GM12878 (cell line): ENCODE results near the gene GCM1. TPM values are rescaled to one million over a fixed set of nuclear protein-coding genes. Genes with fewer than 3 reads are reported as not detected.

Experiments used
- ATAC-seq: fragments of 200-7000 bp; cut with Tn5 transposase; 3 replicates; pipeline ENCODE4 v1.9.1; 2020; ENCODE audit warnings: mild to moderate bottlenecking, moderate library complexity
- BruUV-seq: library from RNA; stranded (reverse); fragments of 400-500 nt; replicated peaks from 2 replicates; lab custom pipeline; 2021; lab: Mats Ljungman, UMichigan
- CTCF ChIA-PET: fragments of 300-600 bp; sonication (Branson Sonifier 250); formaldehyde crosslinking; extraction: SDS; loops from one replicate; lab custom pipeline; 2021; ENCODE audit warnings: inconsistent platforms; lab: Yijun Ruan, JAX
- POLR2A ChIA-PET: fragments of 350-600 bp; formaldehyde crosslinking; extraction: SDS; loops from one replicate; lab custom pipeline; 2021; ENCODE audit warnings: inconsistent platforms; lab: Charles Lee
- RAD21 ChIA-PET: fragments of 300-600 bp; sonication (Branson Sonifier 250); formaldehyde crosslinking; loops from one replicate; lab custom pipeline; 2023; ENCODE audit warnings: antibody characterized with exemption; ENCODE audit not compliant: unreplicated experiment; lab: Charles Lee
- SMC1A ChIA-PET: fragments of 300-600 bp; sonication (Branson Sonifier 250); formaldehyde crosslinking; loops from one replicate; lab custom pipeline; 2023; ENCODE audit not compliant: unreplicated experiment, uncharacterized antibody; lab: Charles Lee
- DNase-seq: peaks from one replicate; pipeline ENCODE4 v3.0.0-alpha.2; 2011; ENCODE audit warnings: low read depth, low spot score
- FAIRE-seq: peaks from 3 replicates; lab custom pipeline; 2011; peaks lifted over from hg19 to GRCh38; lab: Jason Lieb, UNC
- H2AFZ ChIP-seq: 2 replicates; pipeline ENCODE4 v1.6.0; 2011; ENCODE audit warnings: low read depth, low read length, control low read depth; ENCODE audit not compliant: control insufficient read depth
- H3K27ac ChIP-seq: 2 replicates; pipeline ENCODE4 v1.5.1; 2011; ENCODE audit warnings: control low read depth; ENCODE audit not compliant: control insufficient read depth, insufficient read depth
- H3K27me3 ChIP-seq, 2 experiments: replicated peaks in 1 of 2; 2 replicates each; pipeline versions ENCODE4 v1.6.0 to v1.6.1; 2011; ENCODE audit warnings: low read length in 1 of 2; ENCODE audit not compliant: control insufficient read depth in 2 of 2, insufficient read depth in 2 of 2
- H3K36me3 ChIP-seq, 2 experiments: 2 replicates each; pipeline ENCODE4 v1.5.1; 2011; ENCODE audit warnings: low read length in 1 of 2; ENCODE audit not compliant: control insufficient read depth in 2 of 2, insufficient read depth in 2 of 2
- H3K4me1 ChIP-seq: 2 replicates; pipeline ENCODE4 v1.6.1; 2011; ENCODE audit warnings: mild to moderate bottlenecking, low read length, moderate library complexity, mixed read lengths; ENCODE audit not compliant: control insufficient read depth, insufficient read depth
- H3K4me2 ChIP-seq: 2 replicates; pipeline ENCODE4 v1.6.0; 2011; ENCODE audit warnings: control low read depth; ENCODE audit not compliant: control insufficient read depth, insufficient read depth
- H3K4me3 ChIP-seq: fragments of 200-600 bp; sonication (generic); 2 replicates; pipeline ENCODE4 v1.5.1; 2016
- H3K79me2 ChIP-seq: 2 replicates; pipeline ENCODE4 v1.6.0; 2011; ENCODE audit warnings: low read length; ENCODE audit not compliant: control insufficient read depth, insufficient read depth
- H3K9ac ChIP-seq: 2 replicates; pipeline ENCODE4 v1.8.0; 2011; ENCODE audit warnings: low read length, control low read depth, mixed read lengths; ENCODE audit not compliant: control insufficient read depth, insufficient read depth
- H3K9me3 ChIP-seq: replicated peaks from 3 replicates; pipeline ENCODE4 v1.5.1; 2011; ENCODE audit warnings: mild to moderate bottlenecking, low read length; ENCODE audit not compliant: control insufficient read depth, insufficient read depth
- H4K20me1 ChIP-seq: 2 replicates; pipeline ENCODE4 v1.6.0; 2011; ENCODE audit not compliant: control insufficient read depth, insufficient read depth
- E2F8 ChIP-seq: fragments of 450-650 bp; IDR thresholded peaks from 2 replicates; pipeline ENCODE4 v1.6.1; 2018; ENCODE audit warnings: mild to moderate bottlenecking, low read depth, moderate library complexity; ENCODE audit not compliant: partially characterized antibody
- FOS ChIP-seq: IDR thresholded peaks from 3 replicates; pipeline ENCODE4 v1.6.1; 2011; ENCODE audit warnings: borderline replicate concordance; ENCODE audit not compliant: insufficient read length; ENCODE audit errors: extremely low read depth
- GABPA ChIP-seq: IDR thresholded peaks from 2 replicates; pipeline ENCODE4 v1.6.1; 2014; ENCODE audit warnings: antibody characterized with exemption, low read depth, mild to moderate bottlenecking, inconsistent platforms
- JUNB ChIP-seq: IDR thresholded peaks from 2 replicates; pipeline ENCODE4 v1.6.1; 2016; ENCODE audit warnings: antibody characterized with exemption, mild to moderate bottlenecking
- KLF5 ChIP-seq: fragments of 450-650 bp; IDR thresholded peaks from 2 replicates; pipeline ENCODE4 v1.6.1; 2014; ENCODE audit warnings: mild to moderate bottlenecking; ENCODE audit not compliant: partially characterized antibody
- NFYB ChIP-seq: IDR thresholded peaks from 2 replicates; pipeline ENCODE4 v1.6.1; 2011; ENCODE audit warnings: low read depth, mild to moderate bottlenecking, low read length, improper control_type of control experiment, moderate library complexity; ENCODE audit not compliant: insufficient read depth
- NRF1 ChIP-seq: conservative IDR thresholded peaks from 2 replicates; pipeline ENCODE4 v1.6.1; 2011; ENCODE audit warnings: mild to moderate bottlenecking, low read depth, low read length, improper control_type of control experiment
- TCF12 ChIP-seq: IDR thresholded peaks from 2 replicates; pipeline ENCODE4 v1.6.1; 2011; ENCODE audit warnings: low read depth, mild to moderate bottlenecking, low read length
- USF1 ChIP-seq: IDR thresholded peaks from 2 replicates; pipeline ENCODE4 v1.6.1; 2011; ENCODE audit warnings: borderline replicate concordance, low read depth, mild to moderate bottlenecking, moderate library complexity, mixed read lengths, low read length; ENCODE audit not compliant: insufficient read depth; ENCODE audit errors: extremely low read length
- WGBS: methylation state at CpG from one replicate; pipeline ENCODE4 v1.1.6; 2016; ENCODE audit warnings: low lambda C conversion rate; ENCODE audit not compliant: insufficient replicate concordance, insufficient coverage; ENCODE audit errors: missing lambda C conversion rate; 5-methylcytosine and 5-hydroxymethylcytosine counted together
- in situ Hi-C: fragments of 300-500 bp; cut with MboI; formaldehyde crosslinking; loops from 9 replicates; pipeline ENCODE4 v1.14.3; 2018; ENCODE audit warnings: mixed read lengths
- intact Hi-C: fragments of 100-400 bp; cut with micrococcal nuclease; formaldehyde crosslinking; loops from one replicate; pipeline ENCODE4 v1.14.2; 2022; ENCODE audit not compliant: unreplicated experiment
- polyA plus RNA-seq, 11 experiments: library from polyadenylated mRNA; depleted of rRNA in 4 of 11; unstranded in 6 of 11; stranded (reverse) in 5 of 11; fragments of >200 nt; fragmentation: Nextera tagmentation in 4 of 11; fragmentation: Illumina TruSeq in 1 of 11; extraction: Ambion mirVana in 4 of 11; extraction: Trizol in 1 of 11; gene quantifications; 1 replicate in 1 of 11; 2 replicates in 10 of 11; pipeline versions ENCODE4 v1.2.1 to v1.2.3, GENCODE V29; 2011 to 2016; ENCODE audit warnings: inconsistent platforms in 2 of 11, missing spikeins in 2 of 11, low read depth in 1 of 11
- total RNA-seq, 4 experiments: library from RNA; depleted of rRNA in 3 of 4; stranded (reverse); fragments of >200 nt in 3 of 4; fragmentation: Illumina TruSeq in 1 of 4; extraction: Trizol in 1 of 4; gene quantifications; 2 replicates each; pipeline versions ENCODE4 v1.2.1 to v1.2.3, GENCODE V29; 2013 to 2021

GCM1 gene
- total and polyA plus RNA-seq, 10 of the 15 experiments (the other 5 are each of a cell fraction or from before 2014, with no cell fraction given): 0.04 to 0.08 (median 0.05) TPM; not detected in 5

GRCh38 chr6:53112871-53113270 is 35.8 kb downstream of the GCM1 start:
- Histone ChIP-seq H3K4me3 (no peak overlapping the region), H2AFZ (no peak overlapping the region), H3K27ac (no peak overlapping the region), H3K9ac (no peak overlapping the region), H3K79me2 (no peaks in the 10 kb centered on the region), H3K4me1 (peaks cover 7% of the 10 kb centered on the region; the same call in 1 of the 2 replicates), H3K27me3 (no peaks in the 10 kb centered on the region; a peak in 1 of 4 replicates), H4K20me1 (no peaks in the 10 kb centered on the region), H3K9me3 (no peaks in the 10 kb centered on the region), H3K4me2 (no peak overlapping the region), H3K36me3 (no peaks in the 10 kb centered on the region)
- TF ChIP-seq NRF1 (no peak), FOS (no peak), KLF5 (no peak), USF1 (no peak), E2F8 (no peak), TCF12 (no peak), GABPA (no peak), JUNB (no peak), NFYB (no peak)
- 0% methylated on average over 1 of the region's 1 CpG for WGBS
- DNase-seq: no peak
- ATAC-seq: no peak
- no TSS peak for BruUV-seq
- FAIRE-seq: no peak
- in situ Hi-C loops: no loop called here
- SMC1A ChIA-PET: no interaction called here
- CTCF ChIA-PET: interaction anchor here (0.6 to 0.7 kb wide), 2 partner anchors 19 to 379 kb away, joined by 3 read pairs; no protein-coding TSS in a partner anchor
- POLR2A ChIA-PET: no interaction called here
- RAD21 ChIA-PET: no interaction called here
- intact Hi-C loops: no loop called here
